ENCODE data around the gene NEU3. TPM values are rescaled to one million over a fixed set of nuclear protein-coding genes. Genes with fewer than 3 reads are reported as not detected.
"Not testable (repeated sequence)": the region's sequence is repeated elsewhere in the genome, so short reads cannot be mapped to it uniquely, and the experiment has no call there.

Gene NEU3
- total and polyA plus RNA-seq, 7 experiments from 2014 or later: 2.6 to 18.9 (median 15.1) TPM

- H3K27me3 Mint-ChIP-seq: peaks cover 0 to 17% (median 0%) of the 10 kb centered on the region in 5 donors
- H3K36me3 Mint-ChIP-seq; H3K27ac ChIP-seq (ENCODE audit: low read depth, low read length); intact Hi-C loops (cut with micrococcal nuclease); H3K4me1 ChIP-seq (ENCODE audit: control insufficient read depth in 2 of 2, insufficient read depth in 2 of 2, low read length in 2 of 2); H3K4me3 ChIP-seq (ENCODE audit: low read length); H3K27ac Mint-ChIP-seq; H3K36me3 ChIP-seq (ENCODE audit: control insufficient read depth in 2 of 3, insufficient read depth in 3 of 3, low read length in 3 of 3); H3K4me1 Mint-ChIP-seq; ATAC-seq; H3K9me3 ChIP-seq (ENCODE audit: control insufficient read depth in 2 of 3, low read length in 3 of 3); H3K9me3 Mint-ChIP-seq; DNase-seq; H3K4me3 Mint-ChIP-seq; H3K27me3 ChIP-seq (ENCODE audit: control insufficient read depth in 2 of 2, insufficient read depth in 2 of 2, low read length in 2 of 2); CTCF ChIA-PET; POLR2A ChIA-PET: not testable (repeated sequence)
These were observed 57.9 kb downstream of the NEU3 start for GRCh38 chr11:75046668-75047067.

- Histone ChIP-seq H3K9me3 (ENCODE audit: control insufficient read depth in 2 of 3, low read length in 3 of 3) (no peaks in the 10 kb centered on the region), H3K36me3 (ENCODE audit: control insufficient read depth in 2 of 3, insufficient read depth in 3 of 3, low read length in 3 of 3) (no peaks in the 10 kb centered on the region), H3K27me3 (ENCODE audit: control insufficient read depth in 2 of 2, insufficient read depth in 2 of 2, low read length in 2 of 2) (no peaks in the 10 kb centered on the region), H3K27ac (ENCODE audit: low read depth, low read length) (no peak overlapping the region), H3K4me3 (ENCODE audit: low read length) (no peak overlapping the region), H3K4me1 (ENCODE audit: control insufficient read depth in 2 of 2, insufficient read depth in 2 of 2, low read length in 2 of 2) (no peaks in the 10 kb centered on the region)
- no peak overlapping the region for H3K27ac Mint-ChIP-seq
- no peak overlapping the region for H3K4me3 Mint-ChIP-seq
- H3K9me3 Mint-ChIP-seq: peaks cover 0 to 1% (median 0%) of the 10 kb centered on the region in 11 donors
- DNase-seq: no peak
- ATAC-seq: no peak
- H3K27me3 Mint-ChIP-seq: peaks cover 0 to 12% (median 0%) of the 10 kb centered on the region in 5 donors
- peaks cover 0 to 2% (median 0%) of the 10 kb centered on the region in 5 donors for H3K36me3 Mint-ChIP-seq
- peaks cover 0 to 2% (median 0%) of the 10 kb centered on the region in 7 donors for H3K4me1 Mint-ChIP-seq
- ChIA-PET CTCF (no interaction called here), POLR2A (no interaction called here)
- intact Hi-C loops (cut with micrococcal nuclease): no loop called here
These were observed 58.5 kb downstream of the NEU3 start for GRCh38 chr11:75047191-75047590.

GRCh38 chr11:75049501-75050266 lies 61.0 kb downstream of the NEU3 start:
- H3K4me3 Mint-ChIP-seq; H3K9me3 ChIP-seq (ENCODE audit: control insufficient read depth in 2 of 3, low read length in 3 of 3); H3K27ac ChIP-seq (ENCODE audit: low read depth, low read length); H3K27me3 ChIP-seq (ENCODE audit: control insufficient read depth in 2 of 2, insufficient read depth in 2 of 2, low read length in 2 of 2); ATAC-seq; DNase-seq; H3K4me1 ChIP-seq (ENCODE audit: control insufficient read depth in 2 of 2, insufficient read depth in 2 of 2, low read length in 2 of 2); H3K4me3 ChIP-seq (ENCODE audit: low read length); CTCF ChIA-PET; H3K36me3 ChIP-seq (ENCODE audit: control insufficient read depth in 2 of 3, insufficient read depth in 3 of 3, low read length in 3 of 3); POLR2A ChIA-PET; H3K27ac Mint-ChIP-seq; H3K4me1 Mint-ChIP-seq; intact Hi-C loops (cut with micrococcal nuclease): not testable (repeated sequence)
- H3K9me3 Mint-ChIP-seq: peaks cover 0 to 23% (median 13%) of the 10 kb centered on the region in 11 donors
- H3K27me3 Mint-ChIP-seq: peaks cover 4 to 17% (median 7%) of the 10 kb centered on the region in 5 donors
- peaks cover 0 to 12% (median 5%) of the 10 kb centered on the region in 5 donors for H3K36me3 Mint-ChIP-seq

GRCh38 chr11:75050516-75050915 lies 61.8 kb downstream of the NEU3 start:
- Histone ChIP-seq H3K27ac (ENCODE audit: low read depth, low read length) (no peak overlapping the region), H3K27me3 (ENCODE audit: control insufficient read depth in 2 of 2, insufficient read depth in 2 of 2, low read length in 2 of 2) (no peaks in the 10 kb centered on the region), H3K9me3 (ENCODE audit: control insufficient read depth in 2 of 3, low read length in 3 of 3) (peaks cover 0 to 4% (median 0%) of the 10 kb centered on the region in 3 experiments), H3K36me3 (ENCODE audit: control insufficient read depth in 2 of 3, insufficient read depth in 3 of 3, low read length in 3 of 3) (no peaks in the 10 kb centered on the region), H3K4me3 (ENCODE audit: low read length) (no peak overlapping the region), H3K4me1 (ENCODE audit: control insufficient read depth in 2 of 2, insufficient read depth in 2 of 2, low read length in 2 of 2) (no peaks in the 10 kb centered on the region)
- no peak overlapping the region for H3K4me3 Mint-ChIP-seq
- ChIA-PET CTCF (no interaction called here), POLR2A (no interaction called here)
- peaks cover 4 to 17% (median 7%) of the 10 kb centered on the region in 5 donors for H3K27me3 Mint-ChIP-seq
- H3K4me1 Mint-ChIP-seq: peaks cover 0 to 1% (median 0%) of the 10 kb centered on the region in 7 donors
- DNase-seq (no peak), ATAC-seq (no peak)
- no peak overlapping the region for H3K27ac Mint-ChIP-seq
- peaks cover 0 to 23% (median 13%) of the 10 kb centered on the region in 11 donors for H3K9me3 Mint-ChIP-seq
- intact Hi-C loops (cut with micrococcal nuclease): no loop called here
- H3K36me3 Mint-ChIP-seq: peaks cover 0 to 12% (median 5%) of the 10 kb centered on the region in 5 donors

- Mint-ChIP-seq H3K36me3 (peaks cover 0 to 12% (median 5%) of the 10 kb centered on the region in 5 donors), H3K4me1 (peaks cover 0 to 1% (median 0%) of the 10 kb centered on the region in 7 donors), H3K9me3 (peaks cover 0 to 23% (median 13%) of the 10 kb centered on the region in 11 donors), H3K27me3 (peaks cover 4 to 17% (median 7%) of the 10 kb centered on the region in 5 donors), H3K4me3 (no peak overlapping the region), H3K27ac (no peak overlapping the region)
- POLR2A ChIA-PET: no interaction called here
- H3K4me3 ChIP-seq (ENCODE audit: low read length): no peak overlapping the region
- no peak overlapping the region for H3K27ac ChIP-seq (ENCODE audit: low read depth, low read length)
- no peaks in the 10 kb centered on the region for H3K4me1 ChIP-seq (ENCODE audit: control insufficient read depth in 2 of 2, insufficient read depth in 2 of 2, low read length in 2 of 2)
- no peaks in the 10 kb centered on the region for H3K36me3 ChIP-seq (ENCODE audit: control insufficient read depth in 2 of 3, insufficient read depth in 3 of 3, low read length in 3 of 3)
- intact Hi-C loops (cut with micrococcal nuclease): no loop called here
- DNase-seq: no peak
- ATAC-seq: no peak
- CTCF ChIA-PET: no interaction called here
- peaks cover 0 to 4% (median 0%) of the 10 kb centered on the region in 3 experiments for H3K9me3 ChIP-seq (ENCODE audit: control insufficient read depth in 2 of 3, low read length in 3 of 3)
- no peaks in the 10 kb centered on the region for H3K27me3 ChIP-seq (ENCODE audit: control insufficient read depth in 2 of 2, insufficient read depth in 2 of 2, low read length in 2 of 2)
These were observed 62.3 kb downstream of the NEU3 start for GRCh38 chr11:75051043-75051442.

GRCh38 chr11:75052457-75052856 lies 63.7 kb downstream of the NEU3 start:
- no peak for ATAC-seq
- no peaks in the 10 kb centered on the region for H3K4me1 ChIP-seq (ENCODE audit: control insufficient read depth in 2 of 2, insufficient read depth in 2 of 2, low read length in 2 of 2)
- H3K27ac ChIP-seq (ENCODE audit: low read depth, low read length): no peak overlapping the region
- H3K36me3 Mint-ChIP-seq: peaks cover 0 to 12% (median 5%) of the 10 kb centered on the region in 5 donors
- POLR2A ChIA-PET: no interaction called here
- H3K27me3 ChIP-seq (ENCODE audit: control insufficient read depth in 2 of 2, insufficient read depth in 2 of 2, low read length in 2 of 2): no peaks in the 10 kb centered on the region
- no peaks in the 10 kb centered on the region for H3K36me3 ChIP-seq (ENCODE audit: control insufficient read depth in 2 of 3, insufficient read depth in 3 of 3, low read length in 3 of 3)
- DNase-seq: no peak
- H3K27me3 Mint-ChIP-seq: peaks cover 4 to 17% (median 9%) of the 10 kb centered on the region in 5 donors
- peaks cover 0 to 1% (median 0%) of the 10 kb centered on the region in 7 donors for H3K4me1 Mint-ChIP-seq
- CTCF ChIA-PET: no interaction called here
- no peak overlapping the region for H3K27ac Mint-ChIP-seq
- intact Hi-C loops (cut with micrococcal nuclease): no loop called here
- H3K9me3 Mint-ChIP-seq: peaks cover 0 to 23% (median 13%) of the 10 kb centered on the region in 11 donors
- H3K4me3 Mint-ChIP-seq: no peak overlapping the region
- peaks cover 0 to 4% (median 0%) of the 10 kb centered on the region in 3 experiments for H3K9me3 ChIP-seq (ENCODE audit: control insufficient read depth in 2 of 3, low read length in 3 of 3)
- H3K4me3 ChIP-seq (ENCODE audit: low read length): no peak overlapping the region

GRCh38 chr11:75055511-75055910 lies 66.8 kb downstream of the NEU3 start:
- H3K27me3 ChIP-seq (ENCODE audit: control insufficient read depth in 2 of 2, insufficient read depth in 2 of 2, low read length in 2 of 2): no peaks in the 10 kb centered on the region
- intact Hi-C loops (cut with micrococcal nuclease): no loop called here
- Mint-ChIP-seq H3K4me1 (peaks cover 0 to under 1% (median 0%) of the 10 kb centered on the region in 7 donors), H3K27ac (no peak overlapping the region), H3K36me3 (peaks cover 2 to 12% (median 5%) of the 10 kb centered on the region in 5 donors), H3K9me3 (peaks cover 0 to 26% (median 13%) of the 10 kb centered on the region in 11 donors), H3K27me3 (peaks cover 12 to 27% (median 21%) of the 10 kb centered on the region in 5 donors), H3K4me3 (no peak overlapping the region)
- ChIA-PET POLR2A (no interaction called here), CTCF (interaction anchor here (0.6 to 0.7 kb wide), 2 partner anchors 129 to 184 kb away, joined by 3 to 4 read pairs; no protein-coding TSS in a partner anchor)
- DNase-seq: no peak
- H3K4me3 ChIP-seq (ENCODE audit: low read length): no peak overlapping the region
- H3K36me3 ChIP-seq (ENCODE audit: control insufficient read depth in 2 of 3, insufficient read depth in 3 of 3, low read length in 3 of 3): no peaks in the 10 kb centered on the region
- no peak for ATAC-seq
- H3K4me1 ChIP-seq (ENCODE audit: control insufficient read depth in 2 of 2, insufficient read depth in 2 of 2, low read length in 2 of 2): no peaks in the 10 kb centered on the region
- H3K27ac ChIP-seq (ENCODE audit: low read depth, low read length): no peak overlapping the region
- peaks cover 0 to 4% (median 0%) of the 10 kb centered on the region in 3 experiments for H3K9me3 ChIP-seq (ENCODE audit: control insufficient read depth in 2 of 3, low read length in 3 of 3)

All from naive thymus-derived CD4-positive, alpha-beta T cell (primary cell).